ENCODE data around the gene H2BK1.

- no peak for TF ChIP-seq CTCF (IDR thresholded peaks at IDR 0.05; ENCODE audit: low read depth, low read length, poor library complexity, severe bottlenecking)
- TF ChIP-seq EZH2phosphoT487 (IDR thresholded peaks at IDR 0.05; ENCODE audit: borderline replicate concordance, low read length): no peak
Measured at GRCh38 chr7:151254851-151255250, 44.6 kb upstream of the H2BK1 start.

Data from DOHH2 (cell line).